ENCODE results near the gene HHIPL1. TPM values are rescaled to one million over a fixed set of nuclear protein-coding genes. Genes with fewer than 3 reads are reported as not detected.
A peak's percentile ranks its signal among the peaks of the same experiment; 100 is the strongest.

HHIPL1 gene
- total RNA-seq, 1 experiment from 2014 or later, result 2.6 TPM

GRCh38 chr14:99628887-99629618, 15.9 kb upstream of the HHIPL1 start:
- H2AFZ ChIP-seq (ENCODE audit: low read length), result no peak overlapping the region
- no peak overlapping the region for H2BK20ac ChIP-seq (ENCODE audit: low read depth, low read length, poor library complexity, severe bottlenecking)
- no peak overlapping the region for H3T11ph ChIP-seq (ENCODE audit: low read length)
- no peak overlapping the region for H3K4ac ChIP-seq (ENCODE audit: low read depth, low read length)
- H4K91ac ChIP-seq (ENCODE audit: insufficient read length, low read depth, low read length), result no peak overlapping the region
- no peak overlapping the region for H3K4me2 ChIP-seq (ENCODE audit: insufficient read depth, insufficient read length, low read length)
- H2BK15ac ChIP-seq (ENCODE audit: low read depth, low read length), result no peak overlapping the region
- no peaks in the 10 kb centered on the region for H3K23me2 ChIP-seq (ENCODE audit: insufficient read length, low read depth, low read length, poor library complexity, severe bottlenecking)
- H3K27ac Mint-ChIP-seq, result no peak overlapping the region
- no peak overlapping the region for H3K27ac ChIP-seq (ENCODE audit: insufficient read length, low read depth, low read length)
- peaks cover 6% of the 10 kb centered on the region for H3K27me3 Mint-ChIP-seq (ENCODE audit: low read depth)
- no peak overlapping the region for H2BK12ac ChIP-seq (ENCODE audit: insufficient read length, low read depth, low read length)
- no peaks in the 10 kb centered on the region for H3K36me3 Mint-ChIP-seq (ENCODE audit: insufficient read depth in 1 of 3, low read depth in 3 of 3)
- H3K4me1 Mint-ChIP-seq, result peaks cover 13 to 20% of the 10 kb centered on the region in 2 experiments
- H3K9me3 Mint-ChIP-seq, result no peaks in the 10 kb centered on the region
- DNase-seq, result peak; percentile 89
- H3K9me3 ChIP-seq (ENCODE audit: control insufficient read depth, low read depth, low read length), result no peaks in the 10 kb centered on the region
- no peak overlapping the region for H2BK5ac ChIP-seq (ENCODE audit: insufficient read length, low read length)
- peak; percentile 100 for TF ChIP-seq CTCF (conservative IDR thresholded peaks at IDR 0.05)
- H3K23ac ChIP-seq (ENCODE audit: insufficient read length, low read depth, low read length), result no peak overlapping the region
- no peaks in the 10 kb centered on the region for H4K20me1 ChIP-seq (ENCODE audit: control insufficient read depth, insufficient read depth, insufficient read length)
- no peak overlapping the region for H3K14ac ChIP-seq (ENCODE audit: insufficient read depth, low read length)
- H3K9ac ChIP-seq (ENCODE audit: extremely low read depth, insufficient read length, low read length), result no peak overlapping the region
- H2BK120ac ChIP-seq (ENCODE audit: low read depth, low read length, poor library complexity, severe bottlenecking), result no peak overlapping the region
- H4K8ac ChIP-seq (replicated peaks; ENCODE audit: insufficient read length, low read depth, low read length), result no peak overlapping the region
- no peak overlapping the region for H3K18ac ChIP-seq (ENCODE audit: insufficient read length, low read depth, low read length)
- H3K4me3 Mint-ChIP-seq, result no peak overlapping the region
- H3K56ac ChIP-seq (ENCODE audit: insufficient read length, low read depth, low read length), result no peak overlapping the region
- H3K4me1 ChIP-seq (ENCODE audit: insufficient read depth, low read length), result peaks cover 2% of the 10 kb centered on the region; the same call in 1 of the 2 replicates
- no peaks in the 10 kb centered on the region for H3K27me3 ChIP-seq (ENCODE audit: insufficient read depth, low read length)
- H4K5ac ChIP-seq (ENCODE audit: insufficient read length, low read depth, low read length), result no peak overlapping the region
- H3K79me1 ChIP-seq (ENCODE audit: insufficient read depth, low read depth, low read length, poor library complexity, severe bottlenecking), result no peaks in the 10 kb centered on the region
- no peaks in the 10 kb centered on the region for H3K79me2 ChIP-seq (ENCODE audit: insufficient read depth, low read length)
- no CpG with 5 or more reads among the region's 20 CpGs for WGBS (ENCODE audit: extremely low coverage, insufficient read length, low lambda C conversion rate)
- no peak overlapping the region for H2AK5ac ChIP-seq (ENCODE audit: insufficient read length, low read length)

Measured in H9 (cell line).